ENCODE results near the gene RYR2. TPM values are rescaled to one million over a fixed set of nuclear protein-coding genes. Genes with fewer than 3 reads are reported as not detected.

Gene RYR2
- total RNA-seq, 1 experiment from 2014 or later: 3.4 TPM

- Histone ChIP-seq H2AK5ac (ENCODE audit: insufficient read length, low read length) (no peak overlapping the region), H3K9ac (ENCODE audit: extremely low read depth, insufficient read length, low read length) (no peak overlapping the region), H3K56ac (ENCODE audit: insufficient read length, low read depth, low read length) (no peak overlapping the region), H3K27ac (ENCODE audit: insufficient read length, low read depth, low read length) (no peak overlapping the region), H3K14ac (ENCODE audit: insufficient read depth, low read length) (no peak overlapping the region), H2AFZ (ENCODE audit: low read length) (no peak overlapping the region), H4K5ac (ENCODE audit: insufficient read length, low read depth, low read length) (no peak overlapping the region), H3K4me2 (ENCODE audit: insufficient read depth, insufficient read length, low read length) (no peak overlapping the region), H3K23me2 (ENCODE audit: insufficient read length, low read depth, low read length, poor library complexity, severe bottlenecking) (no peaks in the 10 kb centered on the region), H3K23ac (ENCODE audit: insufficient read length, low read depth, low read length) (no peak overlapping the region), H4K8ac (replicated peaks; ENCODE audit: insufficient read length, low read depth, low read length) (no peak overlapping the region), H3K9me3 (ENCODE audit: control insufficient read depth, low read depth, low read length) (no peaks in the 10 kb centered on the region), H3K4ac (ENCODE audit: low read depth, low read length) (no peak overlapping the region), H2BK120ac (ENCODE audit: low read depth, low read length, poor library complexity, severe bottlenecking) (no peak overlapping the region), H2BK15ac (ENCODE audit: low read depth, low read length) (no peak overlapping the region), H4K91ac (ENCODE audit: insufficient read length, low read depth, low read length) (no peak overlapping the region), H3K79me1 (ENCODE audit: insufficient read depth, low read depth, low read length, poor library complexity, severe bottlenecking) (no peaks in the 10 kb centered on the region), H3K4me1 (ENCODE audit: insufficient read depth, low read length) (no peaks in the 10 kb centered on the region), H3K79me2 (ENCODE audit: insufficient read depth, low read length) (no peaks in the 10 kb centered on the region), H3K18ac (ENCODE audit: insufficient read length, low read depth, low read length) (no peak overlapping the region), H3T11ph (ENCODE audit: low read length) (no peak overlapping the region), H3K27me3 (ENCODE audit: insufficient read depth, low read length) (no peaks in the 10 kb centered on the region), H2BK20ac (ENCODE audit: low read depth, low read length, poor library complexity, severe bottlenecking) (no peak overlapping the region), H4K20me1 (ENCODE audit: control insufficient read depth, insufficient read depth, insufficient read length) (no peaks in the 10 kb centered on the region), H2BK5ac (ENCODE audit: insufficient read length, low read length) (no peak overlapping the region), H2BK12ac (ENCODE audit: insufficient read length, low read depth, low read length) (no peak overlapping the region)
- H3K36me3 Mint-ChIP-seq (ENCODE audit: insufficient read depth in 1 of 3, low read depth in 3 of 3): no peaks in the 10 kb centered on the region
- H3K27ac Mint-ChIP-seq: no peak overlapping the region
- DNase-seq: no peak
- TF ChIP-seq CTCF (conservative IDR thresholded peaks at IDR 0.05): no peak
- H3K9me3 Mint-ChIP-seq: no peaks in the 10 kb centered on the region
- no peaks in the 10 kb centered on the region for H3K4me1 Mint-ChIP-seq
- no peaks in the 10 kb centered on the region for H3K27me3 Mint-ChIP-seq (ENCODE audit: low read depth)
- no peak overlapping the region for H3K4me3 Mint-ChIP-seq
Measured at GRCh38 chr1:237695878-237696277, 653.9 kb downstream of the RYR2 start.
